Stimulated activated CD4-positive, alpha-beta T cell treated with anti-CD3 and anti-CD28 coated beads, Interleukin-4, amount 100 ng/mL, for 24 hours (primary cell): ENCODE results near the gene OXCT2.
"Not testable (repeated sequence)": the region's sequence is repeated elsewhere in the genome, so short reads cannot be mapped to it uniquely, and the experiment has no call there.

ENCODE experiments used
- DNase-seq: peaks from one replicate; pipeline ENCODE4 v3.0.0-alpha.2; 2020

The OXCT2 gene

DNA sequence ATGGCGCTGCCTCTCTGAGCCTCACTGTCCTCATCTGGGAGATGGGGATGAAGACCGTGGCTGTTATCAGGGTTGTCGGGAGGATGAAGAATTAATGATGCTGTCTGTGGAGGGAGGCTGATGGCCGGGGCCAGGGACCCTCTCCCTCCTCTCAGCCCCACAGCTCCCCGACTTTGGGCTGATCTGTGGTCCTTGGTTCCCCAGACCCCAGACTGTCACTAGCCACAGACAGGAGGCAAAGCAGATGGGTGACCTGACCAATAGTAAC is 15.9 kb upstream of the OXCT2 start:
- DNase-seq, result not testable (repeated sequence)

DNA sequence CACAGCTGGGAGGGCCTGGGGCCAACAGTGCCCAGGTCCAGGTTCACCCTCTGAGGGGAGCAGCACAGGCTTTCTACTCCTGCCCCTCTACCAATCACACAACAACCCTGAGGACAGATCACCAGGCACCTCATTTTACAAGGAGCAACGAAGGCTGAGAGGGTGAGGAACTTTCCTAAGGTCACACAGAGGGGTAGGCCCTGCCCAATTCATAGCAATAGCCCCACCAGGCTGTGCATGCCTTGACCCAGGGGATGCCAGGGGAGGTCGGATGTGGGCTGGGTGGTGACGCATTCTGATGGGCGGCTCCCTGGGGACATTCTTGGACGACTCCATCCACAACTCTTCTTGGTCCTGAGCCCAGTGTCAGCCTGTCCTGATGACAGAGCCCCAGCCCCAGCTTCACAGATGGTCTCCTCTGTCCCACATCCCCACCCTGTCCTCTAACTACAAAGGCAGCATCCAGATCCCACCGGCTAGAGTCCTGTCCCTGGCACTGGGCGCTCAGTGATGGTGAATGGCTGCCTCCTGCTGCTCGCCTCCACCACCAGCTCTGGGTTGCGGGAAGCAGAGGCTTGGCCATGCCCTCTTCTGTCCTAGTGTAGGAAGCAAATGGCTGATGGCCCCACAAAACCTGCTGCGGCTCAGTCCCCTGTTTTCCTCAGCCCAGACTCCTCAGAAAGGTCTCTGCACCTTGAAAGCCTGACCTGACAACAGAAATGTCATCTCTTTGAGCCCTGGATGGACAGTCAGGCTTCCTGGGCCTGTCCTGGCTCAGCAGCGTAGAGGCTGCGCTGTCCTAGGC is 15.4 kb upstream of the OXCT2 start:
- not testable (repeated sequence) for DNase-seq

DNA sequence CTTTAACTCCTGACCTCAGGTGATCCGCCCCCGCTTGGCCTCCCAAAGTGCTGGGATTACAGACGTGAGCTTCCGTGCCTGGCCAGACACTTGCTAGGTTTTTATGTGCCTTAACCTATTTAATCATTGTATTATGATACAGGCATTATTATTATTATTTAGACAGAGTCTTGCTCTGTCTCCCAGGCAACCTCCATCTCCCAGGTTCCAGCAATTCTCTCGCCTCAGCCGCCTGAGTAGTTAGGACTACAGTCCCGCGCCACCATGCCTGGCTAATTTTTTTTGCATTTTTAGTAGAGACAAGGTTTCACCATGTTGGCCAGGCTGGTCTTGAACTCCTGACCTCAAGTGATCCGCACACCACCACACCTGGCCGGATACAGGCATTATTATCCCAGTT is 11.5 kb upstream of the OXCT2 start:
- not testable (repeated sequence) for DNase-seq

DNA sequence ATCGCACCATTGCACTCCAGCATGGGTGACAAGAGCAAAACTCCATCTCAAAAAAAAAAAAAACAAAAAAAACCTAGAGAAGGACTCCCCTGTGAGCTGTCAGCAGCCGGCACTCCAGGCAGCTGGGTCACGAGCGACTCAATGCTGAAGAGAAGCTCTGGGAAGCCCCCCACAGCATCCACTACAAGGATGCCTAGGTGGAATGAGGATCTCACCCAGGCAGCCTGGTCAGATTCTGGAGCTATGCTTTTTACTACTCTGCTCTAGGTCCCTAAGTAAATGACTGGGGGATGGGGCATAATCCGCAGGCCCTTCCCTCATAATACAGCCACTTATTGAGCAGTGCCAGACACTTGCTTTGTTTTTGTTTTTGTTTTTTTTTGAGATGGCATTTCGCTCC is 11.0 kb upstream of the OXCT2 start:
- DNase-seq, result no peak

DNA sequence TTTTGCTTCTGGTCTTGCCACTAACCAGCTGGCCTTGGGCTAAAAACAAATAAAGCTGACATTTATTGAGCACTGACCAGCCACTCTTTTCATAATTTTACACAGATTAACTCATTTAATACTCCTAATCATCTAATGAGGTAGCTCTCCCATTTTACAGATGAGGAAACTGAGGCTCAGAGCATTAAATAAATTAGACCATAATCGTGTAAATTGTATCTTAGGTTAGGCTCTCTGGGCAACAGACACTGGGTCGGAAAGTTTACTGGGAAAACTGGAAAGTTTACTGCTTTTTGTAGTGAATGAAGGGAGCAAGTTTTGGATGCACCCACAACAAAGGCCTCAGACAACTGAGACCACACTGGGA is 10.2 kb upstream of the OXCT2 start:
- no peak for DNase-seq

DNA sequence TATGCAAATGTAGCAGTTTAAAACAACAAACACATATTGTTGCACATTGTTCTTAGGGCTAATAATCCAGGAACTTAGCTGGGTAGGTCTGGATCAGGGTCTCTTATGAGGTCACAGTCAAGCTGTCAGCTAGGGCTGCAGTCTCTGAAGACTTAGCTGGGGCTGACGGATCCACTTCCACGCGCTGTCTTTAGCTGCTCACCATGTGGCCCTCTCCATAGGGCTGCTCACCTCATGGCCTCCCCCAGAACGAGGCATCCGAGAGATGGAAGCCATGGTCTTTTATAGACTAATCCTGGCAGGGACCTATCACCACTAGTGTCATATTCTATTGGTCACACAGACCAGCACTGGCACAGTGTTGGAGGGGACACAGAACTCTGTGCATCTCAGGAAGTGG is 8.7 kb upstream of the OXCT2 start:
- DNase-seq, result no peak

DNA sequence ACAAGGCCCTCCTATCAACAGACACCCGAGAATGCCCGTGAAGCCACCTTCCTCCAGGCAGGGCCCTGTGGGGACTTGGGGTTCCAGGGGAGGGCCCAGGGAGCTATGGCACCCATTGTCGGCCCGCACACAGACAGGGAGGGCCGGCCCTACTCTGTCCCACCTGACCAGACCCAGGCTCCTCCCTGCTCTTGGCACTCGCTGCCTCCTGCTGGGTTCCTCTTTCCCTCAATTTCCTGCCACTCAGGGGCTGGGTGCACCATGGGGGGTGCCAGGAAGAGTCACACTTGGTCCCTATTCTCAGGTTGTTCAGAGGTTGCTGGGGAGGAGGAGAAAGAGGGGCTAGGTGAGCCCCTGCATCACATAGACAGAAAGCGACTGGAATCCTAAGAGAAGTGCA is 8.0 kb upstream of the OXCT2 start:
- no peak for DNase-seq

DNA sequence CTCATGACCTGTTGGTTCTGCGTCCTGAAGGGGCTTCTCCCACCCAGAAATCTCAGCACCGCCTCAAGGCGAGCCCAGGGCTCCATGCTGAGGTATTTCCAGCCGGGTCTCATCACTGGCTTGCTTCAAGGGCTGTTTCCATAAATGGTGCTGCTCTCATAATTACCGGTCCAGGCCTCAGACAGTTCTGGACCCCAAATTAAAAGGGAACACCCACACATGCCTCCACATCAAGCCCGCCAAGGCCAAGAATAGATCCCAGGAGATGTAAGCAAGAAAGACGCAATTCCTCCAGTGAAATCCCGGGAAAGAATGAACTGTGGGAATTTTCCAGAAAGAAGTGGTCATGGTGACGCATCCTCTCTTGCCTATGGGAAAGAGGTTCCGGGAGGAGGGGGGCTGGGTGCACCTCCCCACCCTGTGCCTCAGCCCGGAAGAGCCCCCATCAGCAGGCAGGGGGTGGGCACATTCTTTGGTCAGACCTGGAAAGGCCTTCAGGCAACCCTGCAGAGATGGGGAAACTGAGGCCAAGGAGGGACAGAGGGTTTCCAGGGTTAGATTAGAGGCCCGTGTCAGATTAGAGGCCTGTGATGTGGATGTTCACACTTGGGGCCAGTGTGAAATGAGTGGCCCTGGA is 7.4 kb upstream of the OXCT2 start:
- DNase-seq, result not testable (repeated sequence)

DNA sequence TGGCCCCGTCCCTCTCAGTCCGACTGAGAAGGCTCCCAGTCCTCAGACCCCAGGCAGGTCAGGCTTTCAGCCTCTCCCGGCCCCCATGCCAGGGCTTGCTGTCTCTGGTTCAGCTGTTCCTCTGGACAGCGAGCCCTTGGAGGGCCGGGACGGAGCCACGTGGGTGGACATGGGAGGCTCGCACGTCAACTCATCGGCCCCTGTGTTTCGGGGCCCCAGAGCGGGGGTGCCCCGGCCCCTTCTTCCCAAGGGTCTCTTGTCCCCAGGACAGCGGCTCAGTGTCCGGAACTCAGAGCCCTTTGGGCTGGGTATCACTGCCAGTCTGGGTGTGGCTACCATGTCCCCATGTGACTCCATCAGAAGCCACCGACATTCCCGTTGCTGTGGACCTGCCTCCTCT is 6.7 kb upstream of the OXCT2 start:
- not testable (repeated sequence) for DNase-seq

DNA sequence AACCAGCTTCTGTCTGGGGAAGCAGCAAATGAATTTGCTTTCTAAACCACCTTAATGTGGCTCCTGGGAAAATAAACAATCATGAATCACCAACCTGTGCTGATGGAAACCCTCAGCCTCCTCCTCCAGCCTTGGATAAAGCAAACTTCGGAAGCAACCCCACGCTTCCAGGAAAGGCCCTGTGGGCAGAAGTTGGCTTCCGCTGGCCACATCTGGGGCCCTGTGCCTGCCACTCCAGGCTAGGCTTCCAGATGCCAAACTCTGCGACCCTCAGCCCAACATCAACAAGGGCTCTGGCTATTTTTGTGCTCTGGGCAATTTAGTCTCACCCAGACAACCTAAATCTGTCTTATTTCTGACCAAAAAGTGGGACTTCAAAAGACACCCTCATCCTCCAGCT is 6.2 kb upstream of the OXCT2 start:
- DNase-seq, result no peak

DNA sequence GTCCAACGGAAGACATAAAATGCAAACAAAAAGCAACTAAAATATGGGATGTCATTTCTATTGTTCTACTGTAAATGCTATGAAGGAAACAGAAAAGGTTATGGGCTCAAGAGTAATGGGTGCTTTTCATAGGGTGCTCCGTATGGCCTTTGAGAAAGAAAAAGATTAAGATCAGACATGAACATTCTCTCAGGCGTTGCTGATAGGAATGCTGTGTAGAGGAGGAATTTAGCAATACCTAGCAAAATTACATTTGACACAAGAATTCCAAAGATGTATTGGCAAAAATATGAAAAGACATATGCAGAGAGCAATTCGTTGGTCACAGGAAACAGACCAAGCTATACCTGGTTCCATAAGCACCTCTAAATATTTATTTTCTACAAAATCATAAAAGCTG is 5.7 kb upstream of the OXCT2 start:
- DNase-seq, result no peak

DNA sequence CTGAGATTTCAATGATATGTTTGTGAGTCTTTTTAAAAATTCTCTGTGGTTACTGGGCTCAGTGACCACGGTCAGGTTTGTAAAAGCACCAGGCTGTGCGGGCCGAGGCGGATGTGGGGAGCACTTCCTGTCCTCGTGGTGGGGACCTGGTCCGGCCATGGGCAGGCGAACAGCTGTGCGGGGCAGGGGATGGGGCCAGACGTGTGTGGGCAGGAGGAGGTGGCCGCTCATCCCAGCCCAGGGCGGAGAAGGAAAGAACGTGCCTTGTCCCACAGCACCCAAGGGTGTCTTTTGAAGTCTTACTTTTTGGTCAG is 5.2 kb upstream of the OXCT2 start:
- DNase-seq, result no peak

DNA sequence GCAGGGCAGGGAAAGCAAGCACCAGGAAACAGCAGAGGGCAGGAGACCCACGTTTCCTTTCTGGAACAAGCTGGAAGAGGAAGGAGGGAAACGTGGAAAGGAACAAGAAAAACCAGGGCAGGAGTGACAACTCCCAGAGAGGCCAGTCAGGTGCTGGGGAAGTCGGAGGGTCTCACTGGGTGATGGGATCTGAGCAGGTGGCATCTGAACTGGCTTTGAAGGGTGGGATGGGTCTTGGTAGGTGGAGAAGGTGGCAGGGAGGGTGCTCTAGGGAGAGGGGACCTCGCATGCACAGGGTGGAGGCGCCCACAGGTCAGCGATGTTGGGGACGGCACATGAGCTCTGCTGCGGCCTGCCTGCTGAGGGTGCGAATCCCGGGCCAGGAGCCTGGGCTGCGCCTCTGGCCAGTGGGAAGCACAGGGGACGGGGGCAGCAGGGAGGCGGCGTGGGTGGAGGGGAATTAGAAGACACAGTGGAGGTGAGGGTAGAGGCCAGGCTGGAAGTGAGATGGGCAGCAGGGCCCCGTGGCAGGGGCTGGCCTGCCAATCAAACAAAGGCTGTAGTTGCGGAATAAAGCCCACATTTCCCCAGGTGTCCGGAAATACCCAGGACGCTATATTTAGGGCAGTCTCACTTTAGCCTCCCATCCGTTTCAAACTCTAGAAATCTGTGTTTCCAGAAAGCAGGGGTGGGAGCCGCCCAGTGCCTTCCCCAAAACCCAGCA is 4.7 kb upstream of the OXCT2 start:
- DNase-seq, result not testable (repeated sequence)

DNA sequence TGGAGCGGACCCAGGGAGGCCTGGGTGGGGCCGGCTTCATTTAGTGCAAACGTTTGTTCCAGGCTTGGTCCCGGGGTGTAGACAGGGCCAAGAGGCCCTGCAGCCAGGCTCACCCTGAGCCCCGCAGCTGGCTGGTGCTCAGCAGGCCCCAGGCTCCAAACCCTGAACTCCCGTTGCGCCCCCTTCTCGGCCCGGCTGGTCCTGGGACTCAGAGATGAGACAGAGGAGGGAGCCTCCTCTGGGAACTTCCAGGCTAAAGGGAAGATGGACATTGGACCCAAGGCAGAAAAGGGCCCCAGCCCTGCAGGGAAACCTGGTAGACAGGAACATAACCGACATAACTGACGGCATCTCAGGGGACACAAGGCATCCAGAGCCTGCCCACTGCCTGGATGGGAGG is 4.0 kb upstream of the OXCT2 start:
- not testable (repeated sequence) for DNase-seq

DNA sequence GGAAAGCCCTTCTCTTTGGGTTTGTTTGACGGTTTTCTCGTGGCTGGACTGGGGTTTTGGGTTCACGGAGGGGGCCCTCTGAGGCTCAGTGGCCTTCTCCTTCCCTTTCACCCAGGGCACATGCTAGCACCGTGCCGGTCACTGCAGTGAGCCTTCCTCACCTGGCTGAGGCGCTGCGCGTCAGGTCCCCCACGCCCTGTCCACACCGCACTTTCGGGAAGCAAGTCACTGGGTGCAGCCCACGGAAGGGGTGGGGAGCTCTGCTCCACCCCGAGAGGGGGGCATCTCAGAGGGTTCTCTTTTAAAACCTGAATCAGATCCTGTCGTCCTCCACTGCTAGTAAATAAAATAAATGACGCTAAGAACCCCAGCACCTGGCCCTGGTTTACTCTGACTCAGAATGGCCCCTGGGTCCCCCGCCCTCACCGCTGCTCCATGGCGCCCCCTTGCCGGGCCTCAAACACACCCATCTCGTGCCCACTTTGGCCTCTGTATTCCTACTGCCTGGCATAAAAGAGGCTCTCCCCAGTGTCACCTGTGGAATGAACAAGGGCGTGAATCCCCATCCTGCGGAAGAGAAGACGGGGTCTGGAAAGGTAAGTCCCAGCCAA is 2.3 kb upstream of the OXCT2 start:
- not testable (repeated sequence) for DNase-seq

DNA sequence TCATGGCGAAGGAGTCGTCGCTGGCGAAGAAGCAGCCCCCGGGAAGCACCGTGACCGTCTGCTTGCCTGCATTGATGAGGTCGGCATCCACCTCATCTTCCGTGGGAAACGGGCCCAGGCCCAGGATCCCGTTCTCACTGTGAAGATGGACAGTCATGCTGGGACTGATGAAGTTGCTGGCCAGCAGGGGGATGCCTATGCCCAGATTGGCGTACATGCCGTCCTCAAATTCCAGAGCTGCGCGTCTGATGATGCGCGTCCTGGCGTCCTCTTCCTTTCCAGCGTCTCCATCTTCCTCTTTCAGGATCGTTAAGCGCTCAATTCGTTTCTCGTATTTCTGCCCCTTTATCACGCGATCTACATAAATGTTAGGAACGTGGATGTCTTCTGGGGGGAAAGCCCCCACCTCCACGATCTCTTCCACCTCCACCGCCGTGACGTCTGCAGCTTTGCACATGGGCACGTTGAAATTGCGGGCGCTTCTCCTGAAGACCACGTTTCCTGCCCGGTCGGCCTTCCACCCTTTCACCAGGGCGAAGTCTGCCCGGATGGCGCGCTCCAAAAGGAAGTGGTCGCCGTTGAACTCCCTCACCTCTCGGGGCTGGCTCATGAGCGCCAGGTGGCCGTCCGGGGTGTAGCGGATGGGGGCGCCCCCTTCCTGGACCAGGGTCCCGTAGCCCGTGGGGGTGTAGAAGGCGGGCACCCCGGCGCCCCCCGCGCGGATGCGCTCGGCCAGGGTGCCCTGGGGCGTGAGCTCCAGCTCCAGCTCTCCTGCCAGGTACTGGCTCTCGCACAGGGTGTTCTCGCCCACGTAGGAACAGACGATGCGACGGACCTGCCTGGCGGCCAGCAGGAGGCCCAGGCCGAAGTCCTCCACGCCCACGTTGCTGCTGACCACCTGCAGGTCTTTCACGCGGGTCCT is 787 bp downstream of the OXCT2 start:
- DNase-seq, result peak; percentile 42

DNA sequence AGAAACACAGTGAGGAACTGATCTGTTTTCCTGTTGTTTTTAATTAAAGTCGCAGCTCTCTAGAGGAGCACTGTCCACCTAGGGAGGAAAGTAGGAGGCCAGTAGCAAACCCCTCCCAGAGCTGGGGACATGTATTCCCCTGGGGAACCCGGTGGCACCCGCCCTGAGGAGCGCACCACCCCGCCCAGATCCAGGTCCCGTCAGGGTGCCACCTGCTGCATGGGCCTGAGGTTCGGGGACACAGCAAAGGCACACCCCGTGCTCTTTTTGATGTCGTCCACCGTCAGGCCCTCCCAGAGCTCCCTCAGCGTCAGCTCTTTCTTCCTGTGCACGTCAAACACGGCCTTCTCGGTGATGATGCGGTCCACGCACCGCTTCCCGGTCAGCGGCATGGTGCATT is 1.6 kb downstream of the OXCT2 start:
- not testable (repeated sequence) for DNase-seq

DNA sequence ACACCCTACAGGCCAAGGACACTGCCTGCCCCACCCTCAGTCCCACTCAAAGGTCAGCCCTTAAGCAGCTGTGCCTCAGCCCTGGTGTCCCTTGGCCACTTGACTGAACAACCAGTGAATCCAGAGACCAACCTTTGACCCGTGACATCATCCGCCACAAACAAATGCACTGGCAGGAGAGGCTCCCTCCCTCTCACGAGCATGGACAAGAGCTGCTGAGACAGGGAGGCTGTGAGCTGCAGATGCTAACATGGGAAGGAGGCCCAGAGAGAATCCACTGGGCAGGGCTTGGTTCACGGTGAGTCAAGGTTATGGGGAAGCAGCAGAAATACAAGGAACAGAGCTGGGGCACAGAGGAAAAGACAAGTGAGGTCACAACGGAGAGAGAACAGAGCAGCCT is 4.7 kb downstream of the OXCT2 start:
- not testable (repeated sequence) for DNase-seq

DNA sequence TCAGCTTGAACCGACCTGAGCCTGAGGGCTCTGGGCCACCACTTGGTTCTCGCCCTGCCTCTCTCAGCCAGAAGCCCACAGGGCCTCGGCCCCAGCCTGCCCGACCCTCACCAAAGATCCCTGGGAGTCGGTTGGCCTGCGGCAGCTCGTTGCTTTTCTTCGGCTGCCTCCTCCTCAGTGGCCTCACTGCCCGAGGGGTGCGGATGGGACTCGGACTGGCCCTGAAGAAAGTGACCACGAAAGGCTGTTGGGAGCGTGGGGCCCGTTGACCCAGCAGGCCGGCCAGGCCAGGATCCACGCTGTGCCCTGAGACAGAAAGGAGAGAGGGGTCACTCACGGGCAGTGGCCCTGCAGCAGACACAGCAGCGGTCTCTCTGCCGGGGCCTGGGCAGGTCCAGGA is 6.6 kb downstream of the OXCT2 start:
- not testable (repeated sequence) for DNase-seq

DNA sequence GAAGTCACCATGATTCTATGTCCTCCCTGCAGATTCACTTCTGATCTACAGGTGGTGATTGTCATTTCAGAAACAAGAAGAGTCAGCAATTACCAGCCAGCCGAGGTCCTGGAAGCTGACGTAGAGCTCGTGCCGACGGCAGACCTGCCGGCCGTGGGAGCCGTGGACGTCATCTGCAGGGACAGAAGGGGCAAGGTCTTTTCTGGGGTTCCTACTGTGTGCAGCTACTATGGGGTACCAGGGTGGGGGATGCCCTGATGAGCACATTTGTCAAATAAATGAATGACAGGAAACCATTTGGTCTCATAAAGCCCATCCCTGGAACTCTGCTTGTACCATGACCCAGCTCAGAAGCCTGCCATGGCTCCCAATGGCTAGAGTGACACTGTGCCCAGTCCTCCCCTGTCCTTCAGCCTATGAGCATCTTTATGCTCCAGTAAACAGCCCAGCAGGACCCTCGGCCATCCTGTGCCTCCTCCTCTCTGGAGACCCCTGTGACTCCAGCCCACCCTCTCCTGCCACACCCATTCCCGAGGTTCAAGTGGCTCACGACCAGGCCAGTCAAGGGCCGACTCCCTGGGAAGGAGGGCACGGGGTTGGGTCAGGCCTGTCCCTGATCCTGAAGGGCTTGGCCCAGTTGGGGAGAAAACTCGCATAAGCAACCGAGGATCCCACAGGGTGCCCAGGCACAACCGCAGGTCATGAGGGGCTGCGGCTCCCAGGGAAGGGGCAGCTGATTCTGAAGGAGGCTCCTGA is 7.4 kb downstream of the OXCT2 start:
- DNase-seq, result not testable (repeated sequence)

DNA sequence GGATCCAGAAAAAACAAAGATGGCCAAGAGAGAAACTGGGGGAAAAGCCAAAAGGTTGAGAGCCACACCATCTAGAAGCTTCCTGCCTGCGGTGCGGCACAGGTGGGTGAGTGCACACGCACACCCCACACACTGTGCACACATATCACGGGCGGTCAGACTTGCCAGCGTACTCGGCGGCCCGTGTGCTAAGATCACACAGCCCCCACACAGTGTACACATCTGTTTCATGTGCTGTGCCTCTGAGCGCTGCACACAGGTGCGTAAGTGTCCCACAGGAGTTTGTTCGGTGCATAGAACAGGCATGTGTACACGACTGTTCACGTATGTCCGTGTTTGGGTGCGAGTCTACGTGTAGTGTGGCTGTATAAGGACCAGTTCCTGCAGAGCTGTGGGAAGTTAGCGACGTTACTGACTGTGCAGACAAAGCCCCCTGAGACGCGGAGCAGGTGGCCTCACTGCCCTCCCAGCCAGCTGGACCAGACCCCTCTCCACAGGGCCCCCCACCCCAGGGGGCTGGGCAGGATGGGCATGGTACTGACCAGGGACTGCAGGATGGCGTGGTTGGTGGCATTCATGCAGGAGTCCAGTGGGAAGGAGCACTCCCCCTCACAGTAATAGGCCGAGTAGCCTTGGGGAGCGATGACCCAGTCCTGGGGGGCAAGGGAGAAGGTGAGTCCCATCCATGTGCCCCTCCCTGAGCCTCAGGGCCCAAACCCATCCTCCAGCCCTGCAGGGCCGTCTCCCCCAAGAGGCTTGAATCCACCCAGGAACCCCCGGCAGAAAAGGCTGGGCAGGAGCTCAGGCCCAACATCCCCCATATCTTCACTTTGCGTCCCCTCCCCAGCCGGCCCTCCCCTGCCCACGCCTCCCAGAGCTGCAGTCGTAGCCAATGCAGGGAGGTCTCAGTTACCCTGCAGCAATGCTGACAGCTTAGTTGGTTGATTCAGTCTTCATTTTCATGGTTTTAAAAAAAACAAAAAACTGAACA is 8.3 kb downstream of the OXCT2 start:
- DNase-seq, result no peak
